ENCODE results near the gene HNRNPA0.

HNRNPA0 gene

GRCh38 chr5:137727623-137728022 is 26.5 kb downstream of the HNRNPA0 start:
- DNase-seq (ENCODE audit: low read depth) = no peak

GRCh38 chr5:137724251-137724650 is 29.9 kb downstream of the HNRNPA0 start:
- DNase-seq (ENCODE audit: low read depth) = no peak

GRCh38 chr5:137718611-137719010 is 35.6 kb downstream of the HNRNPA0 start:
- DNase-seq (ENCODE audit: low read depth) = no peak

GRCh38 chr5:137716337-137716736 is 37.8 kb downstream of the HNRNPA0 start:
- no peak for DNase-seq (ENCODE audit: low read depth)

GRCh38 chr5:137715456-137715855 is 38.7 kb downstream of the HNRNPA0 start:
- no peak for DNase-seq (ENCODE audit: low read depth)

GRCh38 chr5:137714946-137715345 is 39.2 kb downstream of the HNRNPA0 start:
- DNase-seq (ENCODE audit: low read depth) = no peak

- DNase-seq (ENCODE audit: low read depth) = no peak
Measured at GRCh38 chr5:137714494-137714893, 39.7 kb downstream of the HNRNPA0 start.

- no peak for DNase-seq (ENCODE audit: low read depth)
Measured at GRCh38 chr5:137712139-137712667, 42.0 kb downstream of the HNRNPA0 start.

GRCh38 chr5:137710086-137710485 is 44.1 kb downstream of the HNRNPA0 start:
- DNase-seq (ENCODE audit: low read depth) = no peak

- no peak for DNase-seq (ENCODE audit: low read depth)
Measured at GRCh38 chr5:137708796-137709559, 45.2 kb downstream of the HNRNPA0 start.

GRCh38 chr5:137708062-137708461 is 46.1 kb downstream of the HNRNPA0 start:
- DNase-seq (ENCODE audit: low read depth) = no peak

GRCh38 chr5:137706841-137707240 is 47.3 kb downstream of the HNRNPA0 start:
- DNase-seq (ENCODE audit: low read depth) = no peak

GRCh38 chr5:137705106-137705505 is 49.1 kb downstream of the HNRNPA0 start:
- DNase-seq (ENCODE audit: low read depth) = no peak

GRCh38 chr5:137703565-137703964 is 50.6 kb downstream of the HNRNPA0 start:
- no peak for DNase-seq (ENCODE audit: low read depth)

- DNase-seq (ENCODE audit: low read depth) = no peak
Measured at GRCh38 chr5:137700282-137700680, 53.9 kb downstream of the HNRNPA0 start.

GRCh38 chr5:137699336-137700281 is 54.6 kb downstream of the HNRNPA0 start:
- no peak for DNase-seq (ENCODE audit: low read depth)

- DNase-seq (ENCODE audit: low read depth) = no peak
Measured at GRCh38 chr5:137696481-137696880, 57.7 kb downstream of the HNRNPA0 start.

- DNase-seq (ENCODE audit: low read depth) = no peak
Measured at GRCh38 chr5:137695651-137696428, 58.3 kb downstream of the HNRNPA0 start.

Measured in activated gamma-delta T cell treated with anti-CD3 and anti-CD28 coated beads, Interleukin-2, amount 50 U/mL, for 16 hours (primary cell).